Hepatic stellate cell (primary cell): Measurements from ENCODE around the gene KLK2.

Experiments used
- DNase-seq: peaks from one replicate; pipeline ENCODE4 v3.0.0; 2011; ENCODE audit warnings: low spot score

Gene KLK2

GRCh38 chr19:50873056-50873455, at the start of gene KLK2:
Gene KLK2, plus strand, starts transcription at chr19:50873439. Its CDS starts 35 bp downstream, at chr19:50873474.
- DNase-seq: no peak

- DNase-seq: no peak
Observed at GRCh38 chr19:50826492-50827240, 46.6 kb upstream of the KLK2 start.

GRCh38 chr19:50827476-50827875, 45.8 kb upstream of the KLK2 start:
- DNase-seq: no peak

- no peak for DNase-seq
Observed at GRCh38 chr19:50829801-50830200, 43.4 kb upstream of the KLK2 start.

GRCh38 chr19:50830266-50831025, 42.8 kb upstream of the KLK2 start:
- no peak for DNase-seq

GRCh38 chr19:50831026-50831396, 42.2 kb upstream of the KLK2 start:
- no peak for DNase-seq

- DNase-seq: no peak
Observed at GRCh38 chr19:50832666-50833065, 40.6 kb upstream of the KLK2 start.

GRCh38 chr19:50833117-50833801, 40.0 kb upstream of the KLK2 start, which contains the start of gene KLK15:
Gene KLK15, minus strand, starts transcription at chr19:50833574. Its CDS starts 2,082 bp downstream, at chr19:50831492.
- no peak for DNase-seq

GRCh38 chr19:50833802-50834167, 39.5 kb upstream of the KLK2 start:
- no peak for DNase-seq

- no peak for DNase-seq
Observed at GRCh38 chr19:50835103-50835784, 38.0 kb upstream of the KLK2 start.

GRCh38 chr19:50835785-50836542, 37.3 kb upstream of the KLK2 start:
- peak; percentile 67 for DNase-seq

- DNase-seq: no peak
Observed at GRCh38 chr19:50836543-50837195, 36.6 kb upstream of the KLK2 start.

- no peak for DNase-seq
Observed at GRCh38 chr19:50837300-50837699, 35.9 kb upstream of the KLK2 start.

GRCh38 chr19:50838239-50838638, 35.0 kb upstream of the KLK2 start:
- no peak for DNase-seq

- no peak for DNase-seq
Observed at GRCh38 chr19:50839712-50840655, 33.3 kb upstream of the KLK2 start.

- DNase-seq: no peak
Observed at GRCh38 chr19:50842130-50842529, 31.1 kb upstream of the KLK2 start.

- DNase-seq: no peak
Observed at GRCh38 chr19:50843205-50843604, 30.0 kb upstream of the KLK2 start.

- DNase-seq: no peak
Observed at GRCh38 chr19:50843701-50844221, 29.5 kb upstream of the KLK2 start.

- no peak for DNase-seq
Observed at GRCh38 chr19:50844296-50844935, 28.8 kb upstream of the KLK2 start.
